Ishikawa (cell line): ENCODE data around the gene ASAP2.
A peak's percentile ranks its signal among the peaks of the same experiment; 100 is the strongest.

Experiments used
- CEBPB ChIP-seq: IDR thresholded peaks from 2 replicates; pipeline ENCODE4 v1.6.1; 2012
- CREB1 ChIP-seq: IDR thresholded peaks from 2 replicates; pipeline ENCODE4 v1.6.1; 2012; ENCODE audit warnings: low read depth
- EGR1 ChIP-seq: IDR thresholded peaks from 2 replicates; pipeline ENCODE4 v1.6.1; 2012
- EP300 ChIP-seq: IDR thresholded peaks from 2 replicates; pipeline ENCODE4 v1.6.1; 2012; ENCODE audit warnings: borderline replicate concordance
- FOXM1 ChIP-seq: IDR thresholded peaks from 2 replicates; pipeline ENCODE4 v1.6.1; 2012; ENCODE audit warnings: low read depth, borderline replicate concordance
- NFIC ChIP-seq: IDR thresholded peaks from 2 replicates; pipeline ENCODE4 v1.6.1; 2012
- RAD21 ChIP-seq: IDR thresholded peaks from 2 replicates; pipeline ENCODE4 v1.6.1; 2012; ENCODE audit warnings: low read depth
- TAF1 ChIP-seq: IDR thresholded peaks from 2 replicates; pipeline ENCODE4 v1.6.1; 2012; ENCODE audit warnings: low read depth, mild to moderate bottlenecking
- TCF12 ChIP-seq: IDR thresholded peaks from 2 replicates; pipeline ENCODE4 v1.6.1; 2012; ENCODE audit warnings: low read depth
- TEAD4 ChIP-seq: IDR thresholded peaks from 2 replicates; pipeline ENCODE4 v1.6.1; 2012
- YY1 ChIP-seq: IDR thresholded peaks from 2 replicates; pipeline ENCODE4 v1.6.1; 2012; ENCODE audit warnings: low read depth
- ZBTB7A ChIP-seq: IDR thresholded peaks from 2 replicates; pipeline ENCODE4 v1.6.1; 2012; ENCODE audit warnings: low read depth
- TF ChIP-seq, protein P1 (sequence below): IDR thresholded peaks from 2 replicates; pipeline ENCODE4 v1.6.1; 2012
- TF ChIP-seq, protein P2 (sequence below): IDR thresholded peaks from 2 replicates; pipeline ENCODE4 v1.6.1; 2012; ENCODE audit warnings: low read depth, mild to moderate bottlenecking
- TF ChIP-seq, protein P3 (sequence below): IDR thresholded peaks from 2 replicates; pipeline ENCODE4 v1.6.1; 2012

ASAP2 gene

DNA sequence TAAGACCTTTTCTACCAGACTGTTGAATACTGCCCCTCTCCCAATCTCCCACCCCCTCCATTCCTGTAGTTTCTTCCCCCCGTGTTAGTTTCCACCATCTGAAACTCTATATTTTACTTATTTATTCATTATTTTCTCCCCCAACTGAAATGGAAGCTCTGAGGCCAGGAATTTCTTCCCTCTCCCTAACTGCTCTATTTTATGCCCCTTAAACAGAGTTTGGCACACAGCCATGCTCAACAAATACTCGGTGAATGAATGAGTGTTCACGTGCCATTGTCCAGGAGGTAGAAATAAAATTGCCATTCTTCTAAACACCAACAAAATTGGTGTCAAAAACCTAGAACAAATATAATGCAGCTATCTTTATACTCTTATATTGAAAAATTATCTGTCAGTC lies 211.1 kb downstream of the ASAP2 start:
- TF ChIP-seq TEAD4: no peak
- TF ChIP-seq CEBPB: no peak
- TF ChIP-seq FOXM1: no peak
- no peak for TF ChIP-seq ZBTB7A
- no peak for TF ChIP-seq TAF1
- TF ChIP-seq, protein P1, sequence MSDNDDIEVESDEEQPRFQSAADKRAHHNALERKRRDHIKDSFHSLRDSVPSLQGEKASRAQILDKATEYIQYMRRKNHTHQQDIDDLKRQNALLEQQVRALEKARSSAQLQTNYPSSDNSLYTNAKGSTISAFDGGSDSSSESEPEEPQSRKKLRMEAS: no peak
- no peak for TF ChIP-seq CREB1
- TF ChIP-seq TCF12: no peak
- no peak for TF ChIP-seq EP300
- TF ChIP-seq, protein P2, sequence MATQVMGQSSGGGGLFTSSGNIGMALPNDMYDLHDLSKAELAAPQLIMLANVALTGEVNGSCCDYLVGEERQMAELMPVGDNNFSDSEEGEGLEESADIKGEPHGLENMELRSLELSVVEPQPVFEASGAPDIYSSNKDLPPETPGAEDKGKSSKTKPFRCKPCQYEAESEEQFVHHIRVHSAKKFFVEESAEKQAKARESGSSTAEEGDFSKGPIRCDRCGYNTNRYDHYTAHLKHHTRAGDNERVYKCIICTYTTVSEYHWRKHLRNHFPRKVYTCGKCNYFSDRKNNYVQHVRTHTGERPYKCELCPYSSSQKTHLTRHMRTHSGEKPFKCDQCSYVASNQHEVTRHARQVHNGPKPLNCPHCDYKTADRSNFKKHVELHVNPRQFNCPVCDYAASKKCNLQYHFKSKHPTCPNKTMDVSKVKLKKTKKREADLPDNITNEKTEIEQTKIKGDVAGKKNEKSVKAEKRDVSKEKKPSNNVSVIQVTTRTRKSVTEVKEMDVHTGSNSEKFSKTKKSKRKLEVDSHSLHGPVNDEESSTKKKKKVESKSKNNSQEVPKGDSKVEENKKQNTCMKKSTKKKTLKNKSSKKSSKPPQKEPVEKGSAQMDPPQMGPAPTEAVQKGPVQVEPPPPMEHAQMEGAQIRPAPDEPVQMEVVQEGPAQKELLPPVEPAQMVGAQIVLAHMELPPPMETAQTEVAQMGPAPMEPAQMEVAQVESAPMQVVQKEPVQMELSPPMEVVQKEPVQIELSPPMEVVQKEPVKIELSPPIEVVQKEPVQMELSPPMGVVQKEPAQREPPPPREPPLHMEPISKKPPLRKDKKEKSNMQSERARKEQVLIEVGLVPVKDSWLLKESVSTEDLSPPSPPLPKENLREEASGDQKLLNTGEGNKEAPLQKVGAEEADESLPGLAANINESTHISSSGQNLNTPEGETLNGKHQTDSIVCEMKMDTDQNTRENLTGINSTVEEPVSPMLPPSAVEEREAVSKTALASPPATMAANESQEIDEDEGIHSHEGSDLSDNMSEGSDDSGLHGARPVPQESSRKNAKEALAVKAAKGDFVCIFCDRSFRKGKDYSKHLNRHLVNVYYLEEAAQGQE: no peak
- TF ChIP-seq, protein P3, sequence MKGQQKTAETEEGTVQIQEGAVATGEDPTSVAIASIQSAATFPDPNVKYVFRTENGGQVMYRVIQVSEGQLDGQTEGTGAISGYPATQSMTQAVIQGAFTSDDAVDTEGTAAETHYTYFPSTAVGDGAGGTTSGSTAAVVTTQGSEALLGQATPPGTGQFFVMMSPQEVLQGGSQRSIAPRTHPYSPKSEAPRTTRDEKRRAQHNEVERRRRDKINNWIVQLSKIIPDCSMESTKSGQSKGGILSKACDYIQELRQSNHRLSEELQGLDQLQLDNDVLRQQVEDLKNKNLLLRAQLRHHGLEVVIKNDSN: no peak
- no peak for TF ChIP-seq NFIC
- TF ChIP-seq EGR1: no peak
- TF ChIP-seq RAD21: no peak
- TF ChIP-seq YY1: no peak

GRCh38 chr2:9418746-9419145 lies 212.1 kb downstream of the ASAP2 start:
- TF ChIP-seq TCF12 (no peak), CREB1 (no peak), ZBTB7A (no peak), NFIC (no peak), TAF1 (no peak), TEAD4 (no peak), YY1 (no peak), EP300 (no peak)
- TF ChIP-seq, protein P3: no peak
- TF ChIP-seq, protein P1: no peak

GRCh38 chr2:9419541-9419940 lies 212.9 kb downstream of the ASAP2 start:
- TF ChIP-seq YY1 (no peak), CREB1 (no peak)
- TF ChIP-seq, protein P1: no peak

GRCh38 chr2:9420495-9420894 lies 213.9 kb downstream of the ASAP2 start:
- TF ChIP-seq CREB1 (no peak), NFIC (no peak), TCF12 (no peak), YY1 (no peak), TEAD4 (no peak), RAD21 (no peak), ZBTB7A (no peak), EGR1 (no peak)
- TF ChIP-seq, protein P1: no peak
- TF ChIP-seq, protein P2: no peak
- TF ChIP-seq, protein P3: no peak

DNA sequence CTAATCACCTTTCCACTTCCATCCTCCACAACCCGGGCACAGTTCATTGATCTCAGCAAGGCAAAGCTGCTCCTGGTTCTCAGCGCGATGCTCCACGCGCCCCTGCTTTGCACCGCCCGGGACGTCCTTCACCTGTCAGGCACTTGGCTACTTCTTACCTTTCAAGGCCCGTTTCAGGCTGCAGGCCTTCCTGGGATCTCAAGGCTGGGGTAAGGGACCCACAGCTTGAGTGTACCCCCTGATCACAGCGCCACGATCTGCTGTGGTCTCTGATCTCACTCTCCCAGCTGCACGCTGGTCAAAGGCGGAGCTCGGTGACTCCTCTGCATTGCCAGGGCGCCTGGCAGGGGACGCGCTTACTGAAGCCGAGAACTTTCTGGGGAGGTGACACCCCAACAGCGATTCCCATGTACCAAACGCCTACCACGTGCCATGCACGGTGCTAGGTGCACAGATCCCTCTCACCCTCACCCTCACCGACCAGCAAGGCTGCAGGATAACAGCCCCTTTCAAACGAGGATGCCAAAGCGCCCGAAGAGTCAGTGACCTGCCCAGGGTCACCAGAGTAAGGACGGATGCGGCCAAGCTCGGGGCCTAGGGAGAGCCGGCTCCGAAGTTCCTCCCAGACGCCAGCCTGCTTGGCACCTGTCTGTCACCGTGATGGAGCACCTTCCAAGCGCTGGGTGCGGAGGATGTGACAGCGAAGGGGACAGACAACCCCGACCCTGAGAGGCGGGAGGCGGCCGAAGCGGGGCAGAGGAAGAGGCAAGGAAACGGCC lies 215.9 kb downstream of the ASAP2 start:
- TF ChIP-seq CEBPB: no peak
- TF ChIP-seq, protein P1: peak; percentile 64; the same call in 1 of the 2 replicates
